ENCODE data around the gene ITFG2.

DNA sequence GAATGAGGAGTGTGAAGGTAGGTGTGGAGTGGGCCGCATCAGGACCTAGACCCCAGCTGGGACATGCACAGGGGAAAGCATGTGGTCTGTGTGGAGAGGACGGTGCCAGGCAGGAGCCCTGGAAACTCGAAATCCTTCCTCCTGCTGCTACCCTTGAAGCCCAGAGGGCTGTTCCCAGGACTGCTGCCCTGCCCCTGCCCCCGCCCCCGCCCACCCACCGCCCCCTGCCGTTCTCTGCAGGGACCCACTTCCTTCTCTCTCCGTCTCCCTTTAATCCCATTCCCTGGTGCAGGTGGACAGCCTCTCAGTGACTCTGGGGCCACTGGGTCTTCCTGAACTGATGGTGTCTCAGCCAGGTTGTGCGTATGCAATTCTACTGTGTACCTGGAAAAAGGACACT lies 8.0 kb downstream of the ITFG2 start:
- TF ChIP-seq, protein P1, sequence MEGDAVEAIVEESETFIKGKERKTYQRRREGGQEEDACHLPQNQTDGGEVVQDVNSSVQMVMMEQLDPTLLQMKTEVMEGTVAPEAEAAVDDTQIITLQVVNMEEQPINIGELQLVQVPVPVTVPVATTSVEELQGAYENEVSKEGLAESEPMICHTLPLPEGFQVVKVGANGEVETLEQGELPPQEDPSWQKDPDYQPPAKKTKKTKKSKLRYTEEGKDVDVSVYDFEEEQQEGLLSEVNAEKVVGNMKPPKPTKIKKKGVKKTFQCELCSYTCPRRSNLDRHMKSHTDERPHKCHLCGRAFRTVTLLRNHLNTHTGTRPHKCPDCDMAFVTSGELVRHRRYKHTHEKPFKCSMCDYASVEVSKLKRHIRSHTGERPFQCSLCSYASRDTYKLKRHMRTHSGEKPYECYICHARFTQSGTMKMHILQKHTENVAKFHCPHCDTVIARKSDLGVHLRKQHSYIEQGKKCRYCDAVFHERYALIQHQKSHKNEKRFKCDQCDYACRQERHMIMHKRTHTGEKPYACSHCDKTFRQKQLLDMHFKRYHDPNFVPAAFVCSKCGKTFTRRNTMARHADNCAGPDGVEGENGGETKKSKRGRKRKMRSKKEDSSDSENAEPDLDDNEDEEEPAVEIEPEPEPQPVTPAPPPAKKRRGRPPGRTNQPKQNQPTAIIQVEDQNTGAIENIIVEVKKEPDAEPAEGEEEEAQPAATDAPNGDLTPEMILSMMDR (conservative IDR thresholded peaks at IDR 0.05; ENCODE audit: low read length): no peak
- no peak for TF ChIP-seq EZH2phosphoT487 (IDR thresholded peaks at IDR 0.05; ENCODE audit: borderline replicate concordance)

Data from Loucy (cell line).